ENCODE measurements around the gene HHAT.

Gene HHAT

DNA sequence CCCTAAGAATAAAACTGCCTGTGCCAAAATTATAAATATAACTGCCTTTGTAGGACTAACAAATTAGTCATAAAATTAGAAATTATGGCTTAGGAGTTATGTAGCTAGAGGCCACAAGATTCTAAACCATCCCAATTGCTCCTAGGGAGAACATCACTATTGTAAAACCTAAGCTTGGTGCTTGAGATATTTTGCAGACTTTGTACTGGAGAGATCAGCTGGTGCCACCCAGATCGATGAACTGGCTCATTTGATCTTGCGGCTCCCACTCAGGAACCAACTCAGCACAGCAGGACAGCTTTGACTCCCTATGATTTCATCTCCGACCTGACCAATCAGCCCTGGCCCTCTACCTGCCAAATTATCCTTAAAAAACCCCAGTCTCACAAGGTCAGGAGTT, 30.6 kb downstream of the HHAT start:
- DNase-seq (ENCODE audit: low read depth), result no peak

GRCh38 chr1:210360852-210361477, 32.3 kb downstream of the HHAT start:
- no peak for DNase-seq (ENCODE audit: low read depth)

DNA sequence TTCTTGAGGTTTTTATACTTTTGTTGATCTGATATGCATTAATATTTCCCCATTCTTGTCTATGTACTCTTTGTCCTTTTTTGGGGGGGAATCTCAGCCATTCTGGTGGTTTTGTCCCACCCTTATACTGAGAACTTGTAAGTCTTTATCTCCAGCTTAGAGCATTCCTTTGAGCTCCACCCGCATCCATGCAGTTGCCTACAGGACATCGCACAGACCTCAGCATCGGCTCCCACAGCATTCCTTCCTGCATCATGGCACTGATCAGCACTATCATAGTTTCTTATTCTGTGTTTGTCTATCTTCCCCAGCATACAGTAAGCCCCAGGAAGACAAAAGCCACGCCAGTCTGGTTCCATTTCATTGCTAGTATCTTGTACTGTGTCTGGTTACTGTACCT, 33.0 kb downstream of the HHAT start:
- DNase-seq (ENCODE audit: low read depth), result no peak

DNA sequence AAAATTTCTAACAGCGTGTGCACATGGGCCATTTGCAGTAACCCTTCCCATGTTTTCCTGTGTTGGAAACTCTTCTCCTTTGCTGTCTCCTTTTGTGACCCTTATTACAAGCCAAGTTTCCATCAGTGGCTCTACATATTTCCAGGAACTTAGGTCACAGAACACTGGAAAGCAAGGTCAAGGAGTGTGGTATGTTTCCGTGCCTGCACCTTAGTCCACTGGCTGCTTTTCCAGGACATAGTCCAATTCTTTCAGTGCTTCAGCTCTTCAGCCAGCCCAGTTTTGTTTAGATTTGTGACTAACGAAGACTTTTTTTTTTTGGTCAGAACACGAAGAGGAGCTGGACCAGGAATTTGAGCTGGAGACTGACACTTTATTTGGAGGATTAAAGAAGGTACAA, 33.8 kb downstream of the HHAT start:
- DNase-seq (ENCODE audit: low read depth), result no peak

GRCh38 chr1:210363119-210363518, 34.4 kb downstream of the HHAT start:
- DNase-seq (ENCODE audit: low read depth), result no peak

DNA sequence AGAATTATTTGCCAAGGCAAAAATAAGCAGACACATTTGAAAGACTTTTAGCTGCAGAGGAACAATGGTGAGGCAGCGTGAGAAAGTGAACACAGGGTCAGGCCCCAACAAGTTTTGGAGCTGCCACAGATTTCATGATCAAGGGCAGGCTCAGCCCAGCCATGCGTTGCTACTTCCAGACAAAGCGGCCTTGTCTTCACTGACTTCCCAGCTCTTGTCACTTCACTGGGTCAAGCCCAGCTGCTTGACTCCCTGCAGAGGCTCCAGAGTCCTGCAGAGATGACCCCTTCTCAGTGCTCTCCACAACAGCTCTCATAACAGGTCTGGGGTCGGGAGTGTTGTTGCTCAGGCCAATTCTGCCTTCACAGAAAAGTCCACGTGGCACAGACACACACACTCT, 35.8 kb downstream of the HHAT start:
- no peak for DNase-seq (ENCODE audit: low read depth)

GRCh38 chr1:210366767-210367166, 38.1 kb downstream of the HHAT start:
- no peak for DNase-seq (ENCODE audit: low read depth)

DNA sequence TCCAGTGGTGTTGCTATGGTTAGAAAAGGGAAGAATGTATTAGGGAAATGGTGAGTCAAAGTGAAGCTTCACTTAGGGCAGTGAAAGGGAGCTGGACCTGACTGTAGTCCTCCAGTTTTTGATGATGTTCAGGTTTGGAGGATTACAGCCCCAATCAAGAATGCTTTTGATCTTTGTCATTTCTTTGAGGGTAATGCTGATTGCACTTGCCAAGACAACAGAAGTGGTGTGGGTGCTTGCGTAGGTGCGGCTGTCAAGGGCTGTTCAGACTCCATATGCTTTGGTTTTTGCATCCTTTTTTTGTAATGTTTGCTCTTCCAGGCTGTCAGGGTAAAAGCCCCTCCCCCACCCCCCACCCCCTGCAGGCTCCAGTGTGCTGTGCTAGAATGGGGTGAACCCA, 38.9 kb downstream of the HHAT start:
- DNase-seq (ENCODE audit: low read depth), result no peak

DNA sequence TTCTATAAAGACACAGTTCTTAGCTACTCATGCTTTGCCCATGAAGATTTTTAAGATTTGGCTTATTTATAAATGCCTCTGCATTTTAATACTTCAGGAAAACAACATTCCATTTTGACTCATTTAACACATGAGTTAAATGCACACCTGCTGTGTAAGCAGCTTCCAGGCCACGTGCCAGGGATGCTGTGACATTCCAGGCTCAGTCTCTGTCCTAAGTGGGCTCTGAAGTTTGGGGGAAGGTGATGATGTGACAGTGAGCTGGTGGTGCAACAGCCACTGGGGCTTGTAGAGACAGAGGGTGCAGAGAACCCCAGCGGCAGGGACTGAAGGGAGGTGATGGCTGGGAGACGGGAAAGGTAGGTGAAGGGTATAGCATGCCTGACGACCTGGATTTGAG, 40.7 kb downstream of the HHAT start:
- no peak for DNase-seq (ENCODE audit: low read depth)

DNA sequence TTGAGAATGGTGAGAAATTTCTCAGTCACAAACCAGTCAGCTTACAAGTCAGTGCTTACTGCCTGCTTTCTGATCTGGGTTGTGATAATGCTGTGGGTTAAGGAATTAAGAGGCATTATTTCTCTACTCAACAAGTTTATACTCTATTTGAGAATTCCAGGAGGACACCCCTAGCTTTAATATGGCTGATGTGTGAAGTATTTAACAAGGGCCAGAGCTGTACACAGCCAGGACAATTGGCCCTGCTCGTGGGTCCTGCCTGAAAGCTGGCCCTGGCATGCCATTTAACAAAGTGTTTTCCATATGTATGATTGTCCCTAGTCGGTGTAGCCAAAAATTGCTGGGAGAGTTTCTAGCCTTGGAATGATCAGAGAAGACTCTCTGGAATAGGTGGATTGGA, 43.2 kb downstream of the HHAT start:
- DNase-seq (ENCODE audit: low read depth), result no peak

- DNase-seq (ENCODE audit: low read depth), result no peak
These were observed 43.8 kb downstream of the HHAT start for GRCh38 chr1:210372491-210372890.

- no peak for DNase-seq (ENCODE audit: low read depth)
These were observed 44.4 kb downstream of the HHAT start for GRCh38 chr1:210372931-210373627.

DNA sequence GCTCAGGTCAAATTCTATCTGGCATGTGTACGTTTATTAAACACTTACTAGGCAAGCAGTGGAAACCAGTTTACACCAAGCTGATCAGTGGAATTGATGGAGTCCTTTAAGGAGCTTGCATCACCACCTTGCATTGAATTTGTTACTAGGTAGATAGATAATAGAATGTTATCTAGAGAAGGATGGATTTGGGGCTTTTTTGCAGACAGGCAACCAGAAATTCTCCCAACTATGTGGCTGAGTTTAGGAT, 44.9 kb downstream of the HHAT start:
- DNase-seq (ENCODE audit: low read depth), result no peak

- peak; percentile 49 for DNase-seq (ENCODE audit: low read depth)
These were observed 45.3 kb downstream of the HHAT start for GRCh38 chr1:210373878-210374599.

GRCh38 chr1:210374600-210374953, 45.9 kb downstream of the HHAT start:
- DNase-seq (ENCODE audit: low read depth), result no peak

- DNase-seq (ENCODE audit: low read depth), result no peak
These were observed 48.2 kb downstream of the HHAT start for GRCh38 chr1:210376836-210377372.

DNA sequence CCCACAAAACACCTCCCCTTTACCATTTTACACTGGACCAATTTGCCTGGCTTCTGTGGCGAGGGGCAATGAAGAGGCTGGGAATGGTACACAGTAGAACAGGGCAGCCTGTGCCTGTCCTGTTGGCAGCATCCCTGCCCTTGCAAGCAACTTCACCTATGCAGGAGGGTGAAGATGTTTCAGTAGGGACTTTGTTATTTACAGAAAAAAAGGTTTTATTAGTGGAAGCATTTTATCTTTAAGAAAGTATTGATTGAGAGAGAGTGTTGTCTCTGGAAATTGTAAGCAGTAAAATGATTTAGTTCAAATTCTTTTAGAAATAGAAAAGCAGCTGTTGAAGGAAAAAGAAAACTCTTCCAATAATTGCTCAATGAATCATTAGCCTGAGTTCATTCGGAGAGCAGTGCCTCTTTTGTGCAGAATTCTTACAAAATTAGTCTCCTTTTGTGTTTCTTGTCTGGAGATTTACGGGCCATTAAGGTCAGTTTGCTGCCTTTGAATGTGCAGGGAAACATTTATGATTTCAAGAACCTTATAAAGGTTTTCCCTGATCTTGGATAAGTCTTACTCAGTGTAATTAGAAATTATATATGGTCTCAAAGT, 49.1 kb downstream of the HHAT start:
- DNase-seq (ENCODE audit: low read depth), result no peak

GRCh38 chr1:210378736-210379135, 50.0 kb downstream of the HHAT start:
- no peak for DNase-seq (ENCODE audit: low read depth)

GRCh38 chr1:210381934-210382333, 53.2 kb downstream of the HHAT start:
- no peak for DNase-seq (ENCODE audit: low read depth)

GRCh38 chr1:210384625-210385024, 55.9 kb downstream of the HHAT start:
- DNase-seq (ENCODE audit: low read depth), result no peak

DNA sequence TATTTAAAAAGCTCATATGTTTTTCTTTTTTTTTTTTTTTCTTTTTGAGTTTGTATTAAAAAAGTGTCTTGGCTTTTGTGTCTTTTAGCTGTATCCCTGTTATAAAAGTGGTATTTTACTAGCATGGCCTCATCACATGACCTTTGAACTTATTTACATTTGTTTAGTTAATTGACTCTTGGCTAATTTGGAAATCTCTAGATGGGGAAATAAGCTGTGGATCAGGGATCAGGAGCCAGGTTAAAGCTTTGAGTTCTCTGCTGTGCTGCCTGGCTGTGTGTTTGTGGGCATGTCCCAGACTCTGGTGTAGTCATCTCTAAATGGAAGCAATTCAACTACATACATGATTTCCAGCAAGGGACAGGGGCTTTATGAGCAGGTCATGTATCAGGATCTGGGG, 56.5 kb downstream of the HHAT start:
- DNase-seq (ENCODE audit: low read depth), result no peak

GRCh38 chr1:210394281-210394821, 65.6 kb downstream of the HHAT start:
- no peak for DNase-seq (ENCODE audit: low read depth)

GRCh38 chr1:210396541-210396940, 67.8 kb downstream of the HHAT start:
- DNase-seq (ENCODE audit: low read depth), result no peak

All from T-helper 22 cell (primary cell).